ENCODE data around the gene COX10.

DNA sequence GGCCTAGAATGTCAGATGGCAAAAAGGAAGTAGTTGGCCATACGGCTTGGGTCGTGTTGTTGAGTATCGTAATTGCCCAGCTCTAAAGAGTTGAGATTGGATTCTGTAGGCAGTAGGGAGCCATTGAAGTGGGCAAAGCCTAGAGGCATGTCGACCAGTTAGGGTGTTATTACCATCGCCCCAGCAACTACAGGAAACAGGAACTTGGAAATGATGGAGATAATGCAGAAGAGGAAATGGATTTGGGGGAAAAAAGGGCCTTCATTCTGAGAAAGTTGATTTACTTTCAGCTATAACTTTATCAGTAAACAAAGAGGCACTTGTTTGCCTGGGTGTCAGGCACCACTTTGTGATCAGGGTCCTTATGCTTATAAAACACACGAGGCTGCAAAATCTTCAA lies 52.6 kb downstream of the COX10 start:
- TF ChIP-seq CTCF (IDR thresholded peaks at IDR 0.05), result no peak
- TF ChIP-seq POLR2A (IDR thresholded peaks at IDR 0.05), result no peak
